Choroid plexus epithelial cell (primary cell): ENCODE results near the gene GLRX5.

Experiments used
- DNase-seq: peaks from one replicate; pipeline ENCODE4 v3.0.0-alpha.2; 2010; ENCODE audit warnings: low read depth
- H3K4me3 ChIP-seq: 2 replicates; pipeline ENCODE4 v1.5.1; 2011; ENCODE audit warnings: low read depth, mild to moderate bottlenecking, control low read depth, low read length, moderate library complexity
- CTCF ChIP-seq: conservative IDR thresholded peaks from 2 replicates; pipeline ENCODE4 v1.5.1; 2011; ENCODE audit warnings: low read depth, mild to moderate bottlenecking, control low read depth, inconsistent platforms, low read length, moderate library complexity

Gene GLRX5

GRCh38 chr14:95534299-95535225 is at the start of gene GLRX5:
Gene GLRX5 (plus strand): TSS chr14:95535050. CDS start chr14:95535090, 40 bp downstream.
- H3K4me3 ChIP-seq, result peak within 1 kb of the TSS; percentile 87

GRCh38 chr14:95485222-95485819 is 49.5 kb upstream of the GLRX5 start:
- no peak for DNase-seq
- TF ChIP-seq CTCF, result no peak

More at GRCh38 chr14:95534299-95535225, at the start of gene GLRX5:
- TF ChIP-seq CTCF, result no peak
- peak; percentile 100 for DNase-seq

GRCh38 chr14:95486875-95487668 is 47.8 kb upstream of the GLRX5 start:
- H3K4me3 ChIP-seq, result no peak overlapping the region
- no peak for TF ChIP-seq CTCF
- DNase-seq, result no peak

More at GRCh38 chr14:95485222-95485819, 49.5 kb upstream of the GLRX5 start:
- no peak overlapping the region for H3K4me3 ChIP-seq

- DNase-seq, result no peak
- H3K4me3 ChIP-seq, result no peak overlapping the region
- TF ChIP-seq CTCF, result no peak
Observed at GRCh38 chr14:95487669-95488084, 47.2 kb upstream of the GLRX5 start.

DNA sequence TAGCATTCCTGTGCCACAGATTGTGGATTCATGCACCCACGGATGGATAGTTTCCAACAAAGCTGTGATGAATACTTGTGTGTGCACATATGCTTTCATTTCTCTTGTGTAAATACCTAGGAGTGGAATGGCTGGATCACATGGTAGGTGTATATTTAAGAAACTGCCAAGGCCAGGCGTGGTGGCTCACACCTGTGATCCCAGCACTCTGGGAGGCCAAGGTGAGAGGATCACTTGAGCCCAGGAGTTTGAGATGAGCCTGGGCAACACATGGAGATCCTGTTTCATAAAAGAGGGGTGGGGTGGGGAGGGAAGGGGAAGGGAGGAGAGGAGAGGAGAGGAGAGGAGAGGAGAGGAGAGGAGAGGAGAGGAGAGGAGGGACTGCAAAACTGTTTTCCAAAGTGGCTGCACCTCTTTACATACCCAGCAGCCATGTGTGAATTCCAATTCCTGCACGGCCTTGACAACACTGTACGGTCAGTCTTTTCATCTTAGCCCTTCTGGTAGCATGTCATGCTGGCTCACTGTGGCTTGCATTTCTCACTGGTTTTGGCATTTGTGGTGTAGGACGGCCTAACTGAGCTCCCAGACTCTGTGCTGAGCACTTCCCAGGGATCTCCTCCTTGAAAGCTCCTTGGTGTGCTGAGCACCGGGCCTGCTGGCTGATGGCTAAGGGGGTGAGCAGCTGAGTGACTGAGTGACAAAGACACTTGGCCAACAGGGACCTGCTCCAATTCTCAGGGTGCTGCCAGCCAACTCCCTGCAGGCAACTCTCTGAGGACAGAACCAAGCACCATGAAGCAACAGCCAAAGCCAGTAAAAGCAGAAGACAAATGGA is 46.3 kb upstream of the GLRX5 start:
- H3K4me3 ChIP-seq, result no peak overlapping the region
- DNase-seq, result no peak
- TF ChIP-seq CTCF, result no peak
